ENCODE results near the gene MRTFB. TPM values are rescaled to one million over a fixed set of nuclear protein-coding genes. Genes with fewer than 3 reads are reported as not detected.
"Not testable (repeated sequence)": the region's sequence is repeated elsewhere in the genome, so short reads cannot be mapped to it uniquely, and the experiment has no call there.

The MRTFB gene
- total RNA-seq, 1 donor from 2014 or later: 20.9 TPM

- Mint-ChIP-seq H3K27ac (no peak overlapping the region), H3K4me3 (no peak overlapping the region), H3K4me1 (no peaks in the 10 kb centered on the region), H3K27me3 (no peaks in the 10 kb centered on the region), H3K9me3 (no peaks in the 10 kb centered on the region), H3K36me3 (ENCODE audit: low read depth) (no peaks in the 10 kb centered on the region)
- DNase-seq (no peak), ATAC-seq (ENCODE audit: low read depth) (no peak)
- ChIA-PET POLR2A (no interaction called here), CTCF (interaction anchor here (0.5 kb wide), 1 partner anchor 710 kb away, joined by 3 read pairs; no protein-coding TSS in a partner anchor)
- intact Hi-C loops (cut with micrococcal nuclease): no loop called here
- no peak for TF ChIP-seq CTCF (IDR thresholded peaks at IDR 0.05)
These were observed 110.4 kb downstream of the MRTFB start for GRCh38 chr16:14181371-14182050.

GRCh38 chr16:14182999-14183398 lies 111.9 kb downstream of the MRTFB start:
- H3K4me3 Mint-ChIP-seq: no peak overlapping the region
- DNase-seq (no peak), ATAC-seq (ENCODE audit: low read depth) (no peak)
- no peak overlapping the region for H3K27ac Mint-ChIP-seq
- no peaks in the 10 kb centered on the region for H3K27me3 Mint-ChIP-seq
- CTCF ChIA-PET: no interaction called here
- H3K36me3 Mint-ChIP-seq (ENCODE audit: low read depth): no peaks in the 10 kb centered on the region
- POLR2A ChIA-PET: no interaction called here
- TF ChIP-seq CTCF (IDR thresholded peaks at IDR 0.05): no peak
- H3K9me3 Mint-ChIP-seq: no peaks in the 10 kb centered on the region
- H3K4me1 Mint-ChIP-seq: no peaks in the 10 kb centered on the region
- intact Hi-C loops (cut with micrococcal nuclease): no loop called here

- CTCF ChIA-PET; H3K36me3 Mint-ChIP-seq (ENCODE audit: low read depth); H3K4me1 Mint-ChIP-seq: not testable (repeated sequence)
These were observed 112.8 kb downstream of the MRTFB start for GRCh38 chr16:14183962-14184361.

GRCh38 chr16:14186007-14186794 lies 115.1 kb downstream of the MRTFB start:
- no peak overlapping the region for H3K27ac Mint-ChIP-seq
- DNase-seq (no peak), ATAC-seq (ENCODE audit: low read depth) (no peak)
- CTCF ChIA-PET: no interaction called here
- POLR2A ChIA-PET: no interaction called here
- intact Hi-C loops (cut with micrococcal nuclease): no loop called here
- H3K27me3 Mint-ChIP-seq: no peaks in the 10 kb centered on the region
- no peaks in the 10 kb centered on the region for H3K4me1 Mint-ChIP-seq
- TF ChIP-seq CTCF (IDR thresholded peaks at IDR 0.05): no peak
- no peaks in the 10 kb centered on the region for H3K36me3 Mint-ChIP-seq (ENCODE audit: low read depth)
- H3K9me3 Mint-ChIP-seq: no peaks in the 10 kb centered on the region
- no peak overlapping the region for H3K4me3 Mint-ChIP-seq

More at GRCh38 chr16:14183962-14184361, 112.8 kb downstream of the MRTFB start:
- H3K27ac Mint-ChIP-seq; H3K27me3 Mint-ChIP-seq; H3K4me3 Mint-ChIP-seq; ATAC-seq (ENCODE audit: low read depth); POLR2A ChIA-PET; DNase-seq; intact Hi-C loops (cut with micrococcal nuclease); H3K9me3 Mint-ChIP-seq: not testable (repeated sequence)

- ChIA-PET POLR2A (no interaction called here), CTCF (interaction anchor here (1.0 kb wide), 1 partner anchor 348 kb away, joined by 3 read pairs; no protein-coding TSS in a partner anchor)
- Mint-ChIP-seq H3K27ac (no peak overlapping the region), H3K4me3 (no peak overlapping the region), H3K9me3 (no peaks in the 10 kb centered on the region), H3K36me3 (ENCODE audit: low read depth) (no peaks in the 10 kb centered on the region), H3K27me3 (no peaks in the 10 kb centered on the region), H3K4me1 (no peaks in the 10 kb centered on the region)
- TF ChIP-seq CTCF (IDR thresholded peaks at IDR 0.05): no peak
- ATAC-seq (ENCODE audit: low read depth): no peak
- DNase-seq: no peak
- intact Hi-C loops (cut with micrococcal nuclease): no loop called here
These were observed 115.7 kb downstream of the MRTFB start for GRCh38 chr16:14186795-14187221.

All from activated B cell treated with CpG ODN at 0.5 μM for 24 hours (primary cell).